Mesodermal cell (in vitro differentiated cells): ENCODE data around the gene APRT.

Experiments used
- H3K27ac ChIP-seq: 2 replicates; pipeline ENCODE4 v1.7.0; 2013; ENCODE audit warnings: mild to moderate bottlenecking, low read depth, low read length, moderate library complexity; ENCODE audit not compliant: severe bottlenecking
- H3K36me3 ChIP-seq: 2 replicates; pipeline ENCODE4 v1.7.1; 2013; ENCODE audit warnings: mild to moderate bottlenecking, low read length, moderate library complexity; ENCODE audit not compliant: control insufficient read depth, insufficient read depth
- H3K4me1 ChIP-seq: one replicate; pipeline ENCODE4 v1.7.1; 2013; ENCODE audit warnings: mild to moderate bottlenecking, low read length; ENCODE audit not compliant: insufficient read depth, control insufficient read depth, poor library complexity, severe bottlenecking
- H3K4me3 ChIP-seq: 2 replicates; pipeline ENCODE4 v1.7.0; 2013; ENCODE audit warnings: low read length, control low read depth, mild to moderate bottlenecking; ENCODE audit not compliant: insufficient read depth, poor library complexity, severe bottlenecking; ENCODE audit errors: extremely low read depth
- H3K9me3 ChIP-seq: 2 replicates; pipeline ENCODE4 v1.7.1; 2013; ENCODE audit warnings: mild to moderate bottlenecking, low read length, moderate library complexity; ENCODE audit not compliant: control insufficient read depth
- WGBS, 2 experiments: methylation state at CpG; one replicate each; pipeline ENCODE4 v1.1.5; 2013; ENCODE audit warnings: missing lambda C conversion rate in 2 of 2; ENCODE audit not compliant: insufficient coverage in 2 of 2; 5-methylcytosine and 5-hydroxymethylcytosine counted together

The APRT gene

DNA sequence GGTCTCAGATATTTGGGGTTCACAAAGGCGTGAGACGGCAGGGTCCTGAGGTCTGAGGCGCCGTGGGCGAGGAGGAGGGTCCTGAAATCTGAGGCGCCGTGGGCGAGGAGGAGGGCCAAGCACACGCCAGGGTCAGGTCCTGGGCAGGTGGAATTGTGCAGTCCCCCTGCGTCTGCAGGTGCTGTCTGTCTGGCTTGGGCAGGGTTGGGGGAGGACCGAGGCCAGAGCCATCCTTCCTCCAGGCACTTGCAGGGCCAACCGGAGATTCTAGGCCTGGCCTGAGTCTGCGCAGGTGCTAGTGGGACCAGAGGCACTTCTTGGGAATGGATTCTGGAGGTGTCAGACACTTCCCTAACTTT is 2.4 kb upstream of the APRT start:
- Histone ChIP-seq H3K9me3 (no peaks in the 10 kb centered on the region), H3K27ac (no peak overlapping the region), H3K4me3 (no peak overlapping the region), H3K36me3 (peaks cover 17% of the 10 kb centered on the region), H3K4me1 (peaks cover 21% of the 10 kb centered on the region)
- 88 to 91% methylated on average over 12 of the region's 13 CpGs for WGBS, 2 experiments

GRCh38 chr16:88813269-88814143 is 1.8 kb upstream of the APRT start:
- WGBS, 2 experiments, result 93% methylated on average over 15 to 22 of the region's 26 CpGs
- Histone ChIP-seq H3K4me1 (peaks cover 19% of the 10 kb centered on the region), H3K27ac (no peak overlapping the region), H3K4me3 (no peak overlapping the region), H3K36me3 (peaks cover 23% of the 10 kb centered on the region), H3K9me3 (no peaks in the 10 kb centered on the region)

DNA sequence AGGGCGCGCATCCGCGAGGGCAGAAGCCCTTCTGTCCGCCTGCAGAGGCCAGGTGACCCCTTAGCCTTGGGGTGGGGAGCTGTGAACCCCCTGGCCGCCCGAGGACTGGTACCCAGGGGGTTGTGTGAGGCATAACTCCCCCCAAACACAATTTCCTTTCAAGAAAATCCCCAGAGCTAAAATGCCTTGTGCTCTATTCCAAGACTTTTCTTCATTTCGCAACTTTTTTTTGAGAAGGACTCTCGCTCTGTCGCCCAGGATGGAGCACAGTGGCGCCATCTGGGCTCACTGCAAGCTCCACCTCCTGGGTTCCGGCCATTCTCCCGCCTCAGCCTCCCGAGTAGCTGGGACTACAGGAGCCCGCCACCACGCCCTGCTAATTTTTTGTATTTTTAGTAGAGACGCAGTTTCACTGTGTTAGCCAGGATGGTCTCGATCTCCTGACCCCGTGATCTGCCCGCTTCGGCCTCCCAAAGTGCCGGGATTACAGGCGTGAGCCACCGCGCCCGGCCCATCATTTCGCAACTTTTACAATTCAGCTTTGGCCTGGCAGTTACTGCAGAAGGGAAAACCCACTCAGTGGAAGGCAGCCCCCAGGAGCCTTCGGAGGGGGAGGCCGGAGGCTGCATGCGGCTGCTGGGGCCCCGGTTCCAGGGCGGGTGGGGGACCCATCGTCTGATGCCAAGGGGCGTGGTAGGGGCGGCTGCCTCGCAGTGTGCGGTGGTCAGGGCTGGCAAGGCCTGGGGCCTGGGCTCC is 963 bp upstream of the APRT start:
- H3K27ac ChIP-seq, result peak overlapping the region; percentile 96
- no peaks in the 10 kb centered on the region for H3K9me3 ChIP-seq
- H3K4me3 ChIP-seq, result peak overlapping the region; percentile 64
- H3K4me1 ChIP-seq, result peaks cover 12% of the 10 kb centered on the region
- H3K36me3 ChIP-seq, result peaks cover 31% of the 10 kb centered on the region
- 63 to 70% methylated on average over 22 to 29 of the region's 37 CpGs for WGBS, 2 experiments

DNA sequence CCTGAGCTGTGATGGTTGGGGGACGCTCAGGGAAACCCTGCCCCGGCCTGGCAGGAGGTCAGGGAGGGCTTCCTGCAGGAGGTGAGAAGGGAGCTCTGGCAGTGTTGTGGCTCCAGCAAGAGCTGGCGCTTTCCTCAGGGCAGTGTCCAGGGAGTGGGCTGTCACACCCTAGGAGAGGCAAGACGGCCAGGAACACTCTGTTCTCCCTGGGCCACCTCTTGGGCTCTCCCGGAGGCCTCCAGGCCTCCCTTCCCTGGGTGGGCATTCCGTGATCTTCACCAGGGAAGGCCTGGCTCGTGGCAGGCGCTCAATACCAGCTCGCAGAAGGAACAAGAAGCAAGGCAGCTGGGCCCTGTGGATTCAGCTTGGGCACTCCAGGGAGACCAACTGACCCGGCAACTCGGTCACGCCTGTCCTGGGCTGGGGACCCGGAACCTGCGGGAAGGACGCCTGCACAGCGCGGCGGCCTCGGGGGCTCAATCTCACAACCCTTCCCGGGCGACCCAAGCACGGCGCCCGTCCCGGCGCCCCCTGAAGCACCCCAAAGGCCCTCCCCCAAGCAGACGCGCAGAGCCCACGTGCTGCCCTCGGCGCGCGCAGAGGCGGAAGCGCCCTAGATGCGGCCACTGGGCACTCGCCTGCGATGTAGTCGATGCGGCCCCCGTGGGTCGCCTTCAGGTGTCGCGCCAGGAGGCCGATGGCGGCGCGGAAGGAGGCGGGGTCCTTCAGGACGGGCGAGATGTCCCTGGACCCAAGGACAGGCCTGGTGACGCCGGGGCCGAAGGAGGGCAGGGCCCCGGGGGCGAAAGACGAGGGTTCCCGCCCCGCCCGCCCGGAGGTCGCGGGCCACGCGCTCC is 588 bp downstream of the APRT start:
- Histone ChIP-seq H3K36me3 (peaks cover 46% of the 10 kb centered on the region), H3K9me3 (no peaks in the 10 kb centered on the region), H3K4me3 (peak overlapping the region; percentile 64), H3K27ac (peak overlapping the region; percentile 96), H3K4me1 (peaks cover 9% of the 10 kb centered on the region)
- WGBS, 2 experiments, result 3 to 4% methylated on average over 48 to 54 of the region's 65 CpGs

- 69 to 78% methylated on average over 9 of the region's 12 CpGs for WGBS, 2 experiments
- peak overlapping the region; percentile 96 for H3K27ac ChIP-seq
- H3K36me3 ChIP-seq, result peaks cover 54% of the 10 kb centered on the region
- peak overlapping the region; percentile 64 for H3K4me3 ChIP-seq
- peaks cover 10% of the 10 kb centered on the region for H3K4me1 ChIP-seq
- H3K9me3 ChIP-seq, result no peaks in the 10 kb centered on the region
Observed at GRCh38 chr16:88810166-88810911, 1.4 kb downstream of the APRT start.

DNA sequence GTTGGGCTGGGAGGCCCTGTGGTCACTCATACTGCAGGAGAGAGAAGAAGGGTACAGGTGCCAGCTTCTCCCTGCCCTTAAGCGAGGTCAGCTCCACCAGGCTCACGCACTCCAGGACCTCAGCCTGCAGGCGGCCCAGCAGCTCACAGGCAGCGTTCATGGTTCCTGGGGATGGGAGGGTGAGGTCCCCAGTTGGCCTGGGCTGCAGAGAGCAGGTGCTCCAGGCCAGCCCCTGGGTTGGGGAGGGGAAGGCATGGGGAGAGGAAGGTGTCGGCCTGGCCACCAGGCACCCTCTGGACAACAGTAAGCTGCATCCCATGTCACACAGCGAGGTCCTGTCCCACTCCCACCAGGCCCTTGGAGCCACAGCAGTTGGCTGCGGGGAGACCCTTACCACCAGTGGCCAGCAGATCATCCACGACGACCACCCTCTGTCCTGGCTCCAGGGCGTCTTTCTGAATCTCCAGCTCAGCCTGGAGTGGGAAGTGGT is 2.0 kb downstream of the APRT start:
- Histone ChIP-seq H3K4me3 (no peak overlapping the region), H3K27ac (no peak overlapping the region), H3K9me3 (no peaks in the 10 kb centered on the region), H3K36me3 (peaks cover 58% of the 10 kb centered on the region), H3K4me1 (peaks cover 16% of the 10 kb centered on the region)
- 94 to 95% methylated on average over 6 to 8 of the region's 10 CpGs for WGBS, 2 experiments

DNA sequence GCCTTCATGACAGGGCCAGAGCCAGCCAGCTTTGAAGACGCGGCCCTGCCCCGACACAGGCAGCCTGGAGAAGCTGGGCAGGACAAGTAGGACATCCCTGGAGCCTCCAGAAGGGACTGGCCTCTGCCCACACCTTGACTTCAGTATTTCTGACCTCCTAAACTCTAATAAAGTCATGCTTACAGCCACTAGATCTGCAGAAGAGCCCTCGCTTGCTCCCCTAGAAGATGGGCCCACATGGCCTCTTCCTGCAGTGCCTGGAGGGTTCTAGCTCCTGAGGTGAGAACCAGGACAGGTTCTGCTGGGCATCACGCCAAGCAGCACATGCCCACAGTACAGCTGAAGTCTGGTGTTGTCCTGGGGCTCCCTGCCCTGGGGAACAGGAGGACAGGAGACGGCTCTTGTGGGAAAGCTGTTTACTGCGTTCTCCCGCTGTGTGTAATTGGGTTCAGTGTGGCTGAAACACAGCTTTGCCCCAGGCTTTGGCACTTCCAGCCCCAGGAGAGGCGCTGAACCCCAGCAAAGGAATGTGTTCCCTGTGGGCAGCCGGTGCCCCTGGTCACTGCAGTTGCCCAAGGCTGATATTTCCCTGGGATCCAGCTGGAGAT is 2.6 kb downstream of the APRT start:
- Histone ChIP-seq H3K27ac (no peak overlapping the region), H3K4me1 (peaks cover 16% of the 10 kb centered on the region), H3K36me3 (peaks cover 58% of the 10 kb centered on the region)

GRCh38 chr16:88807626-88808453 is 3.9 kb downstream of the APRT start:
- peaks cover 16% of the 10 kb centered on the region for H3K4me1 ChIP-seq
- no peak overlapping the region for H3K27ac ChIP-seq
- 91 to 93% methylated on average over 24 of the region's 26 CpGs for WGBS, 2 experiments
- peaks cover 58% of the 10 kb centered on the region for H3K36me3 ChIP-seq
- H3K9me3 ChIP-seq, result no peaks in the 10 kb centered on the region
- H3K4me3 ChIP-seq, result no peak overlapping the region

More for the DNA sequence above, 2.6 kb downstream of the APRT start:
- WGBS, 2 experiments, result 95 to 97% methylated on average over 8 to 10 of the region's 10 CpGs
- Histone ChIP-seq H3K4me3 (no peak overlapping the region), H3K9me3 (no peaks in the 10 kb centered on the region)

DNA sequence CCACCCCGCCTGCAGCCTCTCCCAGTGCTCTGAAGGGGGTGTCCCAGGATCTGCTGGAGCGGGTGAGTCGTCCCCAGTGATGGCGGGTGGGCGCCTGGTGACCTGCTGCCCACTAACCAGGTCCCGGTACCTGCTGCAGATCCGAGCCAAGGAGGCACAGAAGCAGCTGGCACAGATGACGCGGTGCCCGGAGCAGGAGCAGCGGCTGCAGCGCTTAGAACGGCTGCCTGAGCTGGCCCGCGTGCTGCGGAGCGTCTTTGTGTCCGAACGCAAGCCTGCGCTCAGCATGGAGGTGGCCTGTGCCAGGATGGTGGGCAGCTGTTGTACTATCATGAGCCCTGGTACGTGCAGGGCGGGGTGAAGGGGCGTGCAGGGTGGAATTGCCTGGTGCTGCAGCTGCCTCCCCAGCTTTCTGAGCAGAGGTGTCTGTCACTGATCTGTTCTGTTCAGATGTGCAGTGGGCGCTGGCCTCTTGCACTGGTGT is 4.5 kb downstream of the APRT start:
- Histone ChIP-seq H3K27ac (no peak overlapping the region), H3K4me3 (no peak overlapping the region), H3K4me1 (peaks cover 16% of the 10 kb centered on the region), H3K9me3 (no peaks in the 10 kb centered on the region), H3K36me3 (peaks cover 58% of the 10 kb centered on the region)
- 95 to 97% methylated on average over 24 of the region's 24 CpGs for WGBS, 2 experiments
